Transverse colon (tissue), 4 donors: Measurements from ENCODE around the gene NBL1.
"Not testable (repeated sequence)": the region's sequence is repeated elsewhere in the genome, so short reads cannot be mapped to it uniquely, and the experiment has no call there.

Experiments used
- EP300 ChIP-seq: sonication (generic); formaldehyde crosslinking; IDR thresholded peaks from one replicate; pipeline ENCODE4 v1.6.1; 2017; ENCODE audit warnings: antibody characterized with exemption, low read depth
- POLR2A ChIP-seq: fragments of 450-650 bp; IDR thresholded peaks from one replicate; pipeline ENCODE4 v1.6.1; 2016; ENCODE audit warnings: antibody characterized with exemption, mild to moderate bottlenecking, moderate library complexity
- POLR2AphosphoS5 ChIP-seq, 3 donors: sonication (generic); formaldehyde crosslinking; IDR thresholded peaks; one replicate each; pipeline ENCODE4 v1.6.1; 2016; ENCODE audit warnings: antibody characterized with exemption in 3 of 3
- TF ChIP-seq, protein P1 (sequence below), 5 experiments: fragments of 200-600 bp in 3 of 5; fragments of 450-650 bp in 2 of 5; sonication (generic) in 3 of 5; IDR thresholded peaks; 1 replicate in 2 of 5; 2 replicates in 3 of 5; pipeline ENCODE4 v1.5.1; 2016 to 2017; ENCODE audit warnings: antibody characterized with exemption in 5 of 5, inconsistent platforms in 3 of 5, mild to moderate bottlenecking in 2 of 5, moderate library complexity in 1 of 5

DNA sequence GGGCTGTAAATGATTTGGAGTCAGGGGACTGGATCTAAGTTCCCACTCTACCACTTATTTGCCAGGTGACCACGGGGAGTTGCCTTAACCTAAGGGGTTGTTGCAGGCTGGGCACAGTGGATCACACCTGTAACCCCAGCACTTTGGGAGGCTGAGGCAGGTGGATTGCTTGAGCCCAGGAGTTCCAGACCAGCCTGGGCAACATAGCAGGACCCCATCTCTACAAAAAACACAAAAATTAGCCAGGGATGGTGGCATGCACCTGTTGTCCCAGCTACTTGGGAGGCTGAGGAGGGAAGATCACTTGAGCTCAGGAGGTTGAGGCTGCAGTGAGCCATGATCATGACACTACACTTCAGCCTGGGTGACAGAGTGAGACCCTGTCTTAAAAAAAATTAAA is 13.9 kb upstream of the NBL1 start:
- TF ChIP-seq, protein P1, sequence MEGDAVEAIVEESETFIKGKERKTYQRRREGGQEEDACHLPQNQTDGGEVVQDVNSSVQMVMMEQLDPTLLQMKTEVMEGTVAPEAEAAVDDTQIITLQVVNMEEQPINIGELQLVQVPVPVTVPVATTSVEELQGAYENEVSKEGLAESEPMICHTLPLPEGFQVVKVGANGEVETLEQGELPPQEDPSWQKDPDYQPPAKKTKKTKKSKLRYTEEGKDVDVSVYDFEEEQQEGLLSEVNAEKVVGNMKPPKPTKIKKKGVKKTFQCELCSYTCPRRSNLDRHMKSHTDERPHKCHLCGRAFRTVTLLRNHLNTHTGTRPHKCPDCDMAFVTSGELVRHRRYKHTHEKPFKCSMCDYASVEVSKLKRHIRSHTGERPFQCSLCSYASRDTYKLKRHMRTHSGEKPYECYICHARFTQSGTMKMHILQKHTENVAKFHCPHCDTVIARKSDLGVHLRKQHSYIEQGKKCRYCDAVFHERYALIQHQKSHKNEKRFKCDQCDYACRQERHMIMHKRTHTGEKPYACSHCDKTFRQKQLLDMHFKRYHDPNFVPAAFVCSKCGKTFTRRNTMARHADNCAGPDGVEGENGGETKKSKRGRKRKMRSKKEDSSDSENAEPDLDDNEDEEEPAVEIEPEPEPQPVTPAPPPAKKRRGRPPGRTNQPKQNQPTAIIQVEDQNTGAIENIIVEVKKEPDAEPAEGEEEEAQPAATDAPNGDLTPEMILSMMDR (IDR thresholded peaks at IDR 0.05) = not testable (repeated sequence)
- not testable (repeated sequence) for TF ChIP-seq EP300; POLR2AphosphoS5 (IDR thresholded peaks at IDR 0.05); POLR2A
